T-helper 1 cell treated with Interleukin-12 subunit alpha and Interleukin-12 subunit beta and Interleukin-4 antibody, amounts not matched to agents 30 ng/mL and 1 ng/mL, for 36 hours (primary cell): ENCODE measurements around the gene CDC16. TPM values are rescaled to one million over a fixed set of nuclear protein-coding genes. Genes with fewer than 3 reads are reported as not detected.

Experiments used
- total RNA-seq: library from RNA; stranded (reverse); gene quantifications from 2 replicates; pipeline ENCODE4 v1.2.3, GENCODE V29; 2022

CDC16 gene
- total RNA-seq, 1 donor from 2014 or later = 78.5 TPM

Other genes starting within 250 kb of the CDC16 start
- gene RASA3, start 102.3 kb upstream of the CDC16 start, total RNA-seq = 99.4 and 101 TPM in 2 replicates
- gene CFAP97D2, start 55.6 kb upstream of the CDC16 start, total RNA-seq = 0.42 TPM in 1 of 2 replicates, not detected in the other
- gene UPF3A, start 46.7 kb downstream of the CDC16 start, total RNA-seq = 47.1 and 49.6 TPM in 2 replicates
- gene CHAMP1, start 79.6 kb downstream of the CDC16 start, total RNA-seq = 31.0 and 32.8 TPM in 2 replicates